ENCODE data around the gene PDGFA.

Gene PDGFA

GRCh38 chr7:519484-520390, at the start of gene PDGFA:
PDGFA (minus strand) TSS chr7:519846; CDS start chr7:519001, 845 bp downstream.
- in situ Hi-C loops (cut with MboI; ENCODE audit: low sequenced_read_pairs), result no loop called here

DNA sequence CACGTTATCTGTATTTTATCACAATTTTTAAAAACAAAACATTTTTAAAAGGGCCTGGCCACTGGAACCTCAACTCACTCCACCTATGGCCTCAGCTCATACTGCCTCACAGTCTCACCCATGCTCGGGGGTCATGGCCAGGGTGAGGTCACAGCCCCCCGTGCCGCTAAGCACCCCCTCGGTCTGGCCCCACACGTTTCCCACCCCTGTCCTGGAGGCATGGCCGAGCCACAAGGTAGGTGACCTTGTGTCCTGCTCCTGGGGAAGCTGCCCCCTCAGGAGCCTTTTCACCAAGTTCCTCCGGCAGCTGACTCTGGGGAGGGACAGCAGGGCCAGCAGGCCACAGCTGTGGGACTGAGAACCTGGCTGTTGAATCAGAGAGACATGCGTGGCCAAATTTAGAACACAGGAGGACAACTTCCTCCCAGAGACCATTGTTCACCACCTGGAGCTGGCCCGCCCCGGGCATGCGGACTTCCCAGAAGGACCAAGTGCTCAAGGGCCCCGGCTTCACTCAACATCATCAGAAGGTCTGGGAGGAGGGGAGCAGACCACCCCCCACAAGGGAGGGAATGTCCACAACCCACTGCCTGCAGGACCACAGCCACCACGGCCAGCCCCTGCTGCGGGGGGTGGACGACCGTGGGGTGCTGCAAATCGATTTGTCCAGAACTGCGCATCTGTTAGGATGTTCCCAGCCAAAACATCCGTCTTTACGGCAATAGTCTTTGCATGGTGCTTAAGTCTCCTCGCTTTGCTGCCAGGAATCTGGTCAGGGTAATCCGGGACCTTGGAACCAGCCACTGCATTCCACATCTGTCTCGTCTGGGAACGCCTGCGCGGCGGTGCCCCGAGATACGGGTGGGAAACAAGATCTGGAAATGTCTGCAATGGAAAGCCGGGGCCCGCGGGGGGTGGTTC, 48.6 kb upstream of the PDGFA start:
- in situ Hi-C loops (cut with MboI; ENCODE audit: low sequenced_read_pairs), result no loop called here

- in situ Hi-C loops (cut with MboI; ENCODE audit: low sequenced_read_pairs), result no loop called here
These were observed 47.7 kb upstream of the PDGFA start for GRCh38 chr7:567305-567883.

DNA sequence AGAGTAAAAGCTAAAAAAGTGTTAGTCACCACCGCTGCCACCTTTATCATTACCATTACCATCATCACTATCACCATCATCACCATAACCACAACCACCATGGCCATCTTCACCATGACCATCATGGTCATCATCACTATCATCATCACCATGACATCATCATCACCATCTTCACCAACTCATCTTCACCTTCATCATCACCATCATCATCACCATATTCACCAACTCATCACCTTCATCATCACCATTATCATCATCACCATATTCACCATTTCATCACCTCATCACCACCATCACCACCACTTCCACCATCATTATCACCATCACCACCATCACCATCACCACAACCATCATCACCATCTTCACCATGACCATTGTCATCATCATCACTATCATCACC, 46.5 kb upstream of the PDGFA start:
- in situ Hi-C loops (cut with MboI; ENCODE audit: low sequenced_read_pairs), result no loop called here

GRCh38 chr7:564176-564865, 44.7 kb upstream of the PDGFA start:
- in situ Hi-C loops (cut with MboI; ENCODE audit: low sequenced_read_pairs), result no loop called here

DNA sequence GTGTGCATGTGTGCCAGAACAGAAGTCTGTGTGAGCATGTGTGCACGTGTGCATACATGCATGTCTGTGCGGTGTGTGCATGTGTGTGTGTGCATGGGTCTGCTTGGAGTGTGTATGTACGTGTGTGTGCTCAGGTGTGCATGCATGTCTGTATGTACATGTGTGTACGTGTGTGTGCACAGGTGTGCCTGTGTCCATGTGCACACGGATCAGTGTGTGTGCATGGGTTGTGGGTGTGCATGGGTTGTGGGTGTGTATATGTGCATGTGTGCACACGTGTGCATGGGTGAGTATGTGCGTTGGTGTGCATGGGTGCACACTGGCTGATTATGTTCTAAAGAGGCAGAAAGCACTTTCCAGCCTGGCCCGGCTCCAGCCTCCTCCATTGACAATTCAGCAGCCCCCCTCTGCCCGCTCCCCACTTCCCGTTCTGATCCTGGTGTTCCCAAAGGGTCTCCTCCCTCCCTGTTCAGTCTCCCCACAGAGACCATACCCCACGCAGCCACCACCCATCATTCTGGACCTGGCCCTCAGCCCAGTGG, 44.1 kb upstream of the PDGFA start:
- in situ Hi-C loops (cut with MboI; ENCODE audit: low sequenced_read_pairs), result no loop called here

GRCh38 chr7:562789-563628, 43.4 kb upstream of the PDGFA start:
- in situ Hi-C loops (cut with MboI; ENCODE audit: low sequenced_read_pairs), result no loop called here

DNA sequence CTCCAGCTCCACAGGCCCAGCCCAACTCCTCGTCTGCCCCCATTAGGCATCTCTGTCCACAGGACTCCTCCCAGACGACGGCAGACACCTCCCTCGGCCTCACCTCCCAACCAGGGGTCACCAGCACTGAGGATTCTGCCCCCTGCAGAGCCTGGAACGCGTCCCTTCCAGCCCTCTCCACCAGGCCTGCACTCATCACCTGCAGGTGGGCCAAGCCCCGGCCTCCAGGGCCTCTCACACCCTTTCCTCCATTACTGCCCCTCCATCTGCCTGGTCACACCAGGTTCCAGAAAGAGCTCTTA, 42.7 kb upstream of the PDGFA start:
- in situ Hi-C loops (cut with MboI; ENCODE audit: low sequenced_read_pairs), result no loop called here

DNA sequence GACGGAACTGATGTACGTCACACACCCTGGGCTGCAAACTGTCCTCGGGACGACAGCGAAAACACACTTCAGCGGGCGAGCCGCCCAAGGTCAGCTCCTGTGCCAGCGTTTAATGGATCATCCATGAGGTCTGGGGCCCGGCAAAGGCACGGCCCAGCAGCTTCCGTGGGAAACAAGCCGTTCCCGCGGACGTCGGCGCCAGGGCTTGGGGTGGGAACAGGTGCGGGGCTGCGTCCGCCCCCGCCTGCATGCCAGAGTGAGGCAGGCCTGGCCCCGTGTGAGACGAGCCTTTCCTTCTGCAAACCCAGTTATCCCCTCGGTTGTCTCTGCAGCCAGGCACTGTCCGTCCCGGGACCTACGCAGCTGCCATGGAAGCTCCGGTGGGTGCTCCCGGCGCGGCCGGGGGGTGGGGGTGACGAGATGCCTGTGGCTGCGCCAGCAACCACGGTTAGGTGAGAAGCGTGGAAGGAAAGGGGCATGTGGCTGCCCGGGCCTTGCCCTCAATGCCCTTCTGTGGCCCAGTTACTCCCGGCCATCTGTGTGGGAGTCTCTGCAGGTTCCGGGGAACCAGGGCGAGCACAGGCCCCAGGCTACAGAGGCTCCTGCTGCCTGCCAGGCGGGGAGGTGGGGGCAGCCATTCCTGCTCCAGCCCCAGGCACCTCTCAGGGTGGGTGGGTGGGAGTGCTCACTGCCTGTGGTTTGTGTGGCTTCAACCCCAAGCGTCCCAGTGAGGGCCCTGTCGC, 42.2 kb upstream of the PDGFA start:
- in situ Hi-C loops (cut with MboI; ENCODE audit: low sequenced_read_pairs), result no loop called here

DNA sequence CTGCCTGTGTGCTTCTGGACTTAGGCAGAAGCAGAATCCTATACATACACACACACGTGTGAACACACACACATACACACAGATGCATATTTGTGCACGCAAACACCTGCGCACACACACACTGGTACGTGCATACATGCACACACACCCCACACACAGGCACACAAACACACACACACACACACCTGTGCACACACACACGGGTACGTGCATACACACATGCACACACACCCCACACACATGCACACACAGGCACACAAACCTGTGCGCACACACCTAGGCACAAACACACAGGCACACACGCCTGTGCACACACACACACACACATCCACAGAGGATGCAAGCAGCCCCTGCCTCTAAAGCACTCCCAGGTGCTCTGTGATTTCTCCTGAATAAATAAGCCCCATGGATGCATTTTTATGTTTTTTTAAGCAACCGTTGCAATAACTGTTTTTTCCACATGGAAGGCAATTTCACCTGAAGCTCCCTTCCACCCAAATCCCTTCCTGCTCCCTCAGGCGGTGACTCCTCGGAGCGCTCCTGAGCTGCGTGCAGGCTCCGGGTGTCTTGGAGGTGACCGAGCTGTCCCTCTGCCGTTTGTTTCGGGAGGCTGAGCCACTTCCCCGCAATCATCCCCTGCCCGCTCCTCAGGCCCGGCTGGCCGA, 41.5 kb upstream of the PDGFA start:
- in situ Hi-C loops (cut with MboI; ENCODE audit: low sequenced_read_pairs), result no loop called here

- in situ Hi-C loops (cut with MboI; ENCODE audit: low sequenced_read_pairs), result no loop called here
These were observed 39.7 kb upstream of the PDGFA start for GRCh38 chr7:559396-559705.

GRCh38 chr7:557558-557881, 37.9 kb upstream of the PDGFA start:
- in situ Hi-C loops (cut with MboI; ENCODE audit: low sequenced_read_pairs), result no loop called here

GRCh38 chr7:556837-557557, 37.4 kb upstream of the PDGFA start:
- in situ Hi-C loops (cut with MboI; ENCODE audit: low sequenced_read_pairs), result no loop called here

DNA sequence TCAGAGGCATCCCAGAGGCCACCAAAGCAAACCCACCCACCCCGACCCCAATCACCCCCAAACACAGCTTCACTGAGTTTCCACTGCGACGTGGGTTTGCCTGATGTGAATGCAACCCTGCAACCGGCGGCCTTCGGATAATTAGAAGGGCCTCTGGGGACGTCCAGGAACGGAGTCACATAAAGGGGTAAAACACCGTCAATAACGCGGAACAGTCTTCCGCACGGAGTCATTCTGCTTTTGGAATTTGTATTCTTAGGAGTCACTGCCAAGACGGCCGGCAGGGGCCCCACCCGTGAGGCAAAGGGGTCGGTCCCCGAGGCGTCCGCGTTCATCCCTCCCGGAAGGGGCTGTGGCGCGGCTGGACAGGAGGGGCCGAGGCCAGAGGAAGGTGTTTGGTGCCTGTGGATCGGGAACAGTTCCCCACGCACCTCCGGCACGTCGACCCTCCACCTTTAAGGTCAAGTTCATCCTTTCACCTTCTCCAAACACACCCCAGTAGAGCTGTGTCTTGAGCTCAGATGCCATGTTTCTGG, 36.7 kb upstream of the PDGFA start:
- in situ Hi-C loops (cut with MboI; ENCODE audit: low sequenced_read_pairs), result no loop called here

DNA sequence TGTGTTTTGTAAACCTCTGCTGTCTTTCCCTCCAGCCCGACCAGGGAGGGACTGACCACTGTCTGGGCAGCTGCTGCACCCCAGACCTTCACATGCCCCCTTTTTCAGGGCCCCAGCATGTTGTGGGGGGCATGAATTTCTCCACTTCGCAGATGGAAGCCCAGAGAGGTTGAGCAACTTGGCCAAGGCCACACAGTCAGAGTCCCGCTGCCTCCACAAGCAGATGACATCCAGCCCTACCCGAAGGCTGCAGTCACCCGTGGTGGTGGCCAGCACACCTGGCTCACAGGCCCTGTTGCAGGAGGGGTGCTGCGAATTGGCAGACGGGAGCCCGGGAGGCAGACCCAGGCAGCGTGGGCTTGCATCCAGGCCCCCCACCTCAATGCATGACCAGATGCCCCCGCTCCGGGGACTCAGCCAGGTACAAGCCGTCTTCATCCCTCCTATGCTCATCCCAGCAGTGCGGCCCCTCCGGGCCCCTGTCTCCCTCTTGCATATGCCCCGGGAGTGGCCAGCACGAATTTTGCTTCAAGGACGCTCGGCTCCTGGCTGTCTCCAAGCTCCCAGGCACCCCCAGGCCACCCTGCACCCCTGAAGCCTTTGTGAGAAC, 36.0 kb upstream of the PDGFA start:
- in situ Hi-C loops (cut with MboI; ENCODE audit: low sequenced_read_pairs), result no loop called here

DNA sequence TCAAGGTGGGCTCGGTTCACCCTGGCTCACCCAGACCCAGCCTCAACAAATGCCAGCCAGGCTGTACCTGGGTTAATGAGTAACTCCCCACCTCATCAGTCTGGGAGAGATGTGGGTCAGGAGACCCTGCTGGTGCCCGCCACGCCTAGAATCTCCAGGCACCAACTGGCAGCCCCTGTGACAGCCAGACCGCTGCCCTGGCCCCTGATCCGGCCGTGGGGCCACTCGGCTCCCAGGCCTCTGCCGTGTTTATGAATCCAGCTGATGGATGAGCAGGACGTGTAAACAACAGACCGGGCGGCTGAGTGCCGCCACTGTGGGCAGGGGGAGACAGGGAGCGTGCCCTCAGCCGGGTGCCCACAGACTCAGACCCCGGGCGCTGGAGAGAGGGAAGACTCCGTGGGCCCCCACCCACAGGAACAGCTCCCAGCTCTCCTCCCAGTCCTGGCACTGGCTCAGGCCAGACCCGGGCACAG, 34.0 kb upstream of the PDGFA start:
- in situ Hi-C loops (cut with MboI; ENCODE audit: low sequenced_read_pairs), result no loop called here

- in situ Hi-C loops (cut with MboI; ENCODE audit: low sequenced_read_pairs), result no loop called here
These were observed 33.4 kb upstream of the PDGFA start for GRCh38 chr7:552868-553635.
